ENCODE measurements around the gene TENM4. TPM values are rescaled to one million over a fixed set of nuclear protein-coding genes. Genes with fewer than 3 reads are reported as not detected.

TENM4 gene
- total RNA-seq, 4 donors from 2014 or later = 2.3 to 18.9 (median 4.5) TPM

- DNase-seq (ENCODE audit: low spot score) (no peak), ATAC-seq (ENCODE audit: low FRiP score) (no peak)
- no peak for TF ChIP-seq CTCF (IDR thresholded peaks at IDR 0.05)
These were observed 571.5 kb downstream of the TENM4 start for GRCh38 chr11:78869293-78869692.

- TF ChIP-seq CTCF (IDR thresholded peaks at IDR 0.05) = no peak
- ATAC-seq (ENCODE audit: low FRiP score) (no peak), DNase-seq (ENCODE audit: low spot score) (no peak)
These were observed 572.3 kb downstream of the TENM4 start for GRCh38 chr11:78868563-78868962.

GRCh38 chr11:78860720-78861422 lies 580.0 kb downstream of the TENM4 start:
- ATAC-seq (ENCODE audit: low FRiP score) = no peak
- TF ChIP-seq CTCF (IDR thresholded peaks at IDR 0.05) = no peak
- no peak for DNase-seq (ENCODE audit: low spot score)

GRCh38 chr11:78857688-78858087 lies 583.1 kb downstream of the TENM4 start:
- TF ChIP-seq CTCF (IDR thresholded peaks at IDR 0.05) = no peak
- ATAC-seq (ENCODE audit: low FRiP score) = no peak
- DNase-seq (ENCODE audit: low spot score) = no peak

- ATAC-seq (ENCODE audit: low FRiP score) = no peak
- no peak for TF ChIP-seq CTCF (IDR thresholded peaks at IDR 0.05)
- DNase-seq (ENCODE audit: low spot score) = no peak
These were observed 584.6 kb downstream of the TENM4 start for GRCh38 chr11:78856211-78856610.

GRCh38 chr11:78855116-78855515 lies 585.7 kb downstream of the TENM4 start:
- ATAC-seq (ENCODE audit: low FRiP score) (no peak), DNase-seq (ENCODE audit: low spot score) (no peak)
- no peak for TF ChIP-seq CTCF (IDR thresholded peaks at IDR 0.05)

GRCh38 chr11:78853521-78853920 lies 587.3 kb downstream of the TENM4 start:
- no peak for ATAC-seq (ENCODE audit: low FRiP score)
- DNase-seq (ENCODE audit: low spot score) = no peak
- no peak for TF ChIP-seq CTCF (IDR thresholded peaks at IDR 0.05)

Measured in omental fat pad (tissue), 4 donors.